Astrocyte of the spinal cord (primary cell): ENCODE results near the gene MAP3K8.
A peak's percentile ranks its signal among the peaks of the same experiment; 100 is the strongest.
"Not testable (repeated sequence)": the region's sequence is repeated elsewhere in the genome, so short reads cannot be mapped to it uniquely, and the experiment has no call there.

Experiments used
- DNase-seq: peaks from one replicate; pipeline ENCODE4 v3.0.0; 2011; ENCODE audit warnings: low read depth, low spot score
- H3K4me3 ChIP-seq: 2 replicates; pipeline ENCODE4 v1.5.1; 2011; ENCODE audit warnings: low read depth, mild to moderate bottlenecking, low read length, moderate library complexity
- CTCF ChIP-seq: IDR thresholded peaks from 2 replicates; pipeline ENCODE4 v1.5.1; 2012; ENCODE audit warnings: low read depth, mild to moderate bottlenecking, low read length, inconsistent platforms
- in situ Hi-C: cut with HindIII; loops from 2 replicates; pipeline ENCODE4 v1.10.0; 2017; ENCODE audit warnings: low sequenced_read_pairs

MAP3K8 gene

GRCh38 chr10:30420766-30421165 lies 13.2 kb upstream of the MAP3K8 start:
- in situ Hi-C loops, result no loop called here
- no peak for TF ChIP-seq CTCF
- no peak overlapping the region for H3K4me3 ChIP-seq
- no peak for DNase-seq

- no peak for TF ChIP-seq CTCF
- in situ Hi-C loops, result no loop called here
- H3K4me3 ChIP-seq, result no peak overlapping the region
- no peak for DNase-seq
These were observed 11.8 kb upstream of the MAP3K8 start for GRCh38 chr10:30422151-30422695.

- in situ Hi-C loops, result no loop called here
- no peak overlapping the region for H3K4me3 ChIP-seq
- no peak for TF ChIP-seq CTCF
- peak; percentile 56 for DNase-seq
These were observed 10.9 kb upstream of the MAP3K8 start for GRCh38 chr10:30422981-30423654.

GRCh38 chr10:30423655-30424275 lies 10.2 kb upstream of the MAP3K8 start:
- H3K4me3 ChIP-seq, DNase-seq, in situ Hi-C loops: not testable (repeated sequence)

GRCh38 chr10:30425336-30426075 lies 8.5 kb upstream of the MAP3K8 start:
- in situ Hi-C loops, result no loop called here
- no peak for TF ChIP-seq CTCF

GRCh38 chr10:30430544-30431298 lies 3.3 kb upstream of the MAP3K8 start:
- in situ Hi-C loops, result no loop called here
- TF ChIP-seq CTCF, result no peak

More at GRCh38 chr10:30425336-30426075, 8.5 kb upstream of the MAP3K8 start:
- no peak overlapping the region for H3K4me3 ChIP-seq
- DNase-seq, result no peak

More at GRCh38 chr10:30430544-30431298, 3.3 kb upstream of the MAP3K8 start:
- DNase-seq, result no peak
- H3K4me3 ChIP-seq, result no peak overlapping the region
